ENCODE measurements around the gene JPT1. TPM values are rescaled to one million over a fixed set of nuclear protein-coding genes. Genes with fewer than 3 reads are reported as not detected.
A peak's percentile ranks its signal among the peaks of the same experiment; 100 is the strongest.

The JPT1 gene
- polyA plus RNA-seq, 1 of the 3 experiments (the other 2 are of a cell fraction), result 490 TPM

GRCh38 chr17:75110234-75110937 is 43.9 kb downstream of the JPT1 start:
- 21% methylated on average over 39 of the region's 40 CpGs for WGBS (ENCODE audit: low lambda C conversion rate)
- Histone ChIP-seq H3F3A (replicated peaks; ENCODE audit: insufficient read depth) (peaks cover 19% of the 10 kb centered on the region), H3K9me2 (no peaks in the 10 kb centered on the region), H3K27me3 (ENCODE audit: insufficient read depth) (no peaks in the 10 kb centered on the region), H3K9me3 (no peaks in the 10 kb centered on the region), H3K4me2 (peak overlapping the region; percentile 94), H2AFZ (ENCODE audit: low read depth) (peak overlapping the region; percentile 98), H4K20me1 (ENCODE audit: insufficient read depth) (no peaks in the 10 kb centered on the region), H3K36me3 (replicated peaks in 1 of 2; ENCODE audit: control insufficient read depth in 1 of 2, insufficient read depth in 2 of 2, low read length in 1 of 2) (peaks cover 0 to 6% of the 10 kb centered on the region in 2 experiments), H3K4me1 (ENCODE audit: control insufficient read depth in 1 of 2, insufficient read depth in 2 of 2, low read depth in 1 of 2, low read length in 1 of 2) (peaks cover 0 to 24% of the 10 kb centered on the region in 2 experiments; a peak in 1 of 4 replicates), H3K79me2 (ENCODE audit: insufficient read depth) (peaks cover 16% of the 10 kb centered on the region; the same call in 1 of the 2 replicates), H3K27ac (ENCODE audit: low read depth in 2 of 2, low read length in 1 of 2) (peak overlapping the region in 1 of 2 experiments; percentile 60; a peak in 2 of 4 replicates), H3K4me3 (ENCODE audit: low read depth in 2 of 2, low read length in 1 of 2) (peak overlapping the region; percentile 67 to 75), H3K9ac (peak overlapping the region; percentile 66; the same call in 1 of the 2 replicates)
- POLR2A ChIA-PET, result interaction anchor here (0.6 to 2.9 kb wide), 8 partner anchors 19 to 123 kb away, joined by 3 to 12 read pairs (median 6); partner anchors contain the start of genes CDR2L, JPT1, NT5C and NUP85
- TF ChIP-seq YY1 (IDR thresholded peaks at IDR 0.05; ENCODE audit: low read depth) (no peak), FOXM1 (IDR thresholded peaks at IDR 0.05; ENCODE audit: low read depth) (no peak), IRF3 (IDR thresholded peaks at IDR 0.05; ENCODE audit: low read depth, low read length) (no peak), CHD2 (IDR thresholded peaks at IDR 0.05; ENCODE audit: low read length, partially characterized antibody) (no peak), EZH2phosphoT487 (IDR thresholded peaks at IDR 0.05; ENCODE audit: borderline replicate concordance, low read depth) (no peak), FOSL2 (IDR thresholded peaks at IDR 0.05; ENCODE audit: borderline replicate concordance, low read depth) (no peak), GABPA (IDR thresholded peaks at IDR 0.05; ENCODE audit: low read depth) (no peak), MEF2A (IDR thresholded peaks at IDR 0.05; ENCODE audit: borderline replicate concordance, low read depth) (no peak), MXI1 (IDR thresholded peaks at IDR 0.05; ENCODE audit: low read depth, low read length) (no peak), ELF1 (IDR thresholded peaks at IDR 0.05) (no peak), ZBTB33 (IDR thresholded peaks at IDR 0.05; ENCODE audit: borderline replicate concordance, low read depth) (no peak), SIN3A (IDR thresholded peaks at IDR 0.05; ENCODE audit: borderline replicate concordance, low read depth, low read length) (no peak), PBX3 (IDR thresholded peaks at IDR 0.05) (no peak), USF2 (IDR thresholded peaks at IDR 0.05; ENCODE audit: borderline replicate concordance, low read depth, low read length) (no peak), RCOR1 (IDR thresholded peaks at IDR 0.05; ENCODE audit: low read length) (no peak), POLR2AphosphoS5 (IDR thresholded peaks at IDR 0.05; ENCODE audit: low read depth, low read length) (no peak), TCF12 (IDR thresholded peaks at IDR 0.05) (no peak), RXRA (IDR thresholded peaks at IDR 0.05; ENCODE audit: borderline replicate concordance, low read depth) (no peak)
- TF ChIP-seq, protein P1, sequence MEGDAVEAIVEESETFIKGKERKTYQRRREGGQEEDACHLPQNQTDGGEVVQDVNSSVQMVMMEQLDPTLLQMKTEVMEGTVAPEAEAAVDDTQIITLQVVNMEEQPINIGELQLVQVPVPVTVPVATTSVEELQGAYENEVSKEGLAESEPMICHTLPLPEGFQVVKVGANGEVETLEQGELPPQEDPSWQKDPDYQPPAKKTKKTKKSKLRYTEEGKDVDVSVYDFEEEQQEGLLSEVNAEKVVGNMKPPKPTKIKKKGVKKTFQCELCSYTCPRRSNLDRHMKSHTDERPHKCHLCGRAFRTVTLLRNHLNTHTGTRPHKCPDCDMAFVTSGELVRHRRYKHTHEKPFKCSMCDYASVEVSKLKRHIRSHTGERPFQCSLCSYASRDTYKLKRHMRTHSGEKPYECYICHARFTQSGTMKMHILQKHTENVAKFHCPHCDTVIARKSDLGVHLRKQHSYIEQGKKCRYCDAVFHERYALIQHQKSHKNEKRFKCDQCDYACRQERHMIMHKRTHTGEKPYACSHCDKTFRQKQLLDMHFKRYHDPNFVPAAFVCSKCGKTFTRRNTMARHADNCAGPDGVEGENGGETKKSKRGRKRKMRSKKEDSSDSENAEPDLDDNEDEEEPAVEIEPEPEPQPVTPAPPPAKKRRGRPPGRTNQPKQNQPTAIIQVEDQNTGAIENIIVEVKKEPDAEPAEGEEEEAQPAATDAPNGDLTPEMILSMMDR (IDR thresholded peaks at IDR 0.05), result no peak
- TF ChIP-seq, protein P2, sequence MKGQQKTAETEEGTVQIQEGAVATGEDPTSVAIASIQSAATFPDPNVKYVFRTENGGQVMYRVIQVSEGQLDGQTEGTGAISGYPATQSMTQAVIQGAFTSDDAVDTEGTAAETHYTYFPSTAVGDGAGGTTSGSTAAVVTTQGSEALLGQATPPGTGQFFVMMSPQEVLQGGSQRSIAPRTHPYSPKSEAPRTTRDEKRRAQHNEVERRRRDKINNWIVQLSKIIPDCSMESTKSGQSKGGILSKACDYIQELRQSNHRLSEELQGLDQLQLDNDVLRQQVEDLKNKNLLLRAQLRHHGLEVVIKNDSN (IDR thresholded peaks at IDR 0.05; ENCODE audit: borderline replicate concordance, low read depth), result no peak
- DNase-seq, result no peak
- CTCF ChIA-PET, result interaction anchor here (0.8 to 11.4 kb wide), 12 partner anchors 9 to 302 kb away, joined by 3 to 422 read pairs (median 4); partner anchors contain the start of genes MIF4GD, NT5C and NUP85
